ENCODE data around the gene PHACTR2.
"Not testable (repeated sequence)": the region's sequence is repeated elsewhere in the genome, so short reads cannot be mapped to it uniquely, and the experiment has no call there.

PHACTR2 gene

GRCh38 chr6:143647191-143647590 is 30.6 kb upstream of the PHACTR2 start:
- Histone ChIP-seq H4K91ac (ENCODE audit: low read depth, low read length, poor library complexity) (no peak overlapping the region), H2AK5ac (ENCODE audit: low read depth, low read length) (no peak overlapping the region), H3K9me3 (replicated peaks in 1 of 2; ENCODE audit: control insufficient read depth in 2 of 2, insufficient read depth in 1 of 2, low read depth in 1 of 2, low read length in 2 of 2) (no peaks in the 10 kb centered on the region), H3K4ac (ENCODE audit: low read length) (no peak overlapping the region), H2AFZ (ENCODE audit: low read length) (no peak overlapping the region), H3K27ac (replicated peaks; ENCODE audit: low read length) (no peak overlapping the region), H2BK120ac (ENCODE audit: low read depth, low read length) (no peak overlapping the region), H3K36me3 (replicated peaks in 1 of 2; ENCODE audit: control insufficient read depth in 2 of 2, insufficient read depth in 2 of 2, low read length in 2 of 2) (no peaks in the 10 kb centered on the region), H2BK15ac (ENCODE audit: low read length) (no peak overlapping the region), H2BK5ac (ENCODE audit: low read length) (no peak overlapping the region), H3K4me3 (ENCODE audit: low read length in 2 of 2) (no peak overlapping the region), H3K14ac (ENCODE audit: low read length) (no peak overlapping the region), H3K4me1 (ENCODE audit: control insufficient read depth in 2 of 2, insufficient read depth in 1 of 2, low read depth in 1 of 2, low read length in 2 of 2) (no peaks in the 10 kb centered on the region), H3K23ac (ENCODE audit: low read depth, low read length, poor library complexity) (no peak overlapping the region), H3K79me1 (ENCODE audit: low read depth, low read length) (peaks cover 2% of the 10 kb centered on the region), H3K9ac (ENCODE audit: low read depth, low read length, poor library complexity) (no peak overlapping the region), H2BK12ac (ENCODE audit: low read length) (no peak overlapping the region), H3K4me2 (ENCODE audit: insufficient read depth, low read length, poor library complexity, severe bottlenecking) (no peak overlapping the region), H3K18ac (ENCODE audit: low read length) (no peak overlapping the region), H3K27me3 (ENCODE audit: control insufficient read depth in 3 of 3, insufficient read depth in 3 of 3, low read depth in 1 of 3, low read length in 3 of 3) (peaks cover 0 to 1% (median 0%) of the 10 kb centered on the region in 3 experiments), H4K8ac (ENCODE audit: low read depth, low read length) (no peak overlapping the region)
- no peak for DNase-seq (ENCODE audit: low spot score)
- WGBS, 2 donors (ENCODE audit: extremely low coverage in 2 of 2, insufficient read length in 2 of 2, insufficient replicate concordance in 1 of 2) = no CpG with 5 or more reads among the region's 3 CpGs

GRCh38 chr6:143647732-143648131 is 30.0 kb upstream of the PHACTR2 start:
- Histone ChIP-seq H2BK15ac (ENCODE audit: low read length) (no peak overlapping the region), H4K91ac (ENCODE audit: low read depth, low read length, poor library complexity) (no peak overlapping the region), H4K8ac (ENCODE audit: low read depth, low read length) (no peak overlapping the region), H2BK120ac (ENCODE audit: low read depth, low read length) (no peak overlapping the region), H3K23ac (ENCODE audit: low read depth, low read length, poor library complexity) (no peak overlapping the region), H3K9me3 (replicated peaks in 1 of 2; ENCODE audit: control insufficient read depth in 2 of 2, insufficient read depth in 1 of 2, low read depth in 1 of 2, low read length in 2 of 2) (no peaks in the 10 kb centered on the region), H3K27me3 (ENCODE audit: control insufficient read depth in 3 of 3, insufficient read depth in 3 of 3, low read depth in 1 of 3, low read length in 3 of 3) (peaks cover 0 to 1% (median 0%) of the 10 kb centered on the region in 3 experiments), H3K4me3 (ENCODE audit: low read length in 2 of 2) (no peak overlapping the region), H2BK12ac (ENCODE audit: low read length) (no peak overlapping the region), H3K9ac (ENCODE audit: low read depth, low read length, poor library complexity) (no peak overlapping the region), H3K14ac (ENCODE audit: low read length) (no peak overlapping the region), H3K18ac (ENCODE audit: low read length) (no peak overlapping the region), H3K4me1 (ENCODE audit: control insufficient read depth in 2 of 2, insufficient read depth in 1 of 2, low read depth in 1 of 2, low read length in 2 of 2) (no peaks in the 10 kb centered on the region), H2AK5ac (ENCODE audit: low read depth, low read length) (no peak overlapping the region), H3K27ac (replicated peaks; ENCODE audit: low read length) (no peak overlapping the region), H3K36me3 (replicated peaks in 1 of 2; ENCODE audit: control insufficient read depth in 2 of 2, insufficient read depth in 2 of 2, low read length in 2 of 2) (no peaks in the 10 kb centered on the region), H2AFZ (ENCODE audit: low read length) (no peak overlapping the region), H3K4ac (ENCODE audit: low read length) (no peak overlapping the region), H3K4me2 (ENCODE audit: insufficient read depth, low read length, poor library complexity, severe bottlenecking) (no peak overlapping the region), H3K79me1 (ENCODE audit: low read depth, low read length) (peaks cover 2% of the 10 kb centered on the region), H2BK5ac (ENCODE audit: low read length) (no peak overlapping the region)
- WGBS, 2 donors (ENCODE audit: extremely low coverage in 2 of 2, insufficient read length in 2 of 2, insufficient replicate concordance in 1 of 2) = no CpG with 5 or more reads among the region's 6 CpGs
- DNase-seq (ENCODE audit: low spot score) = no peak

GRCh38 chr6:143649319-143649718 is 28.4 kb upstream of the PHACTR2 start:
- H3K79me1 ChIP-seq (ENCODE audit: low read depth, low read length); H3K27ac ChIP-seq (replicated peaks; ENCODE audit: low read length); H4K91ac ChIP-seq (ENCODE audit: low read depth, low read length, poor library complexity); H2AFZ ChIP-seq (ENCODE audit: low read length); H3K4me2 ChIP-seq (ENCODE audit: insufficient read depth, low read length, poor library complexity, severe bottlenecking); H3K27me3 ChIP-seq (ENCODE audit: control insufficient read depth in 3 of 3, insufficient read depth in 3 of 3, low read depth in 1 of 3, low read length in 3 of 3); DNase-seq (ENCODE audit: low spot score); H3K9me3 ChIP-seq (replicated peaks in 1 of 2; ENCODE audit: control insufficient read depth in 2 of 2, insufficient read depth in 1 of 2, low read depth in 1 of 2, low read length in 2 of 2); H2AK5ac ChIP-seq (ENCODE audit: low read depth, low read length); H3K14ac ChIP-seq (ENCODE audit: low read length); H3K4me1 ChIP-seq (ENCODE audit: control insufficient read depth in 2 of 2, insufficient read depth in 1 of 2, low read depth in 1 of 2, low read length in 2 of 2); H2BK15ac ChIP-seq (ENCODE audit: low read length); H4K8ac ChIP-seq (ENCODE audit: low read depth, low read length); H3K18ac ChIP-seq (ENCODE audit: low read length); H3K4ac ChIP-seq (ENCODE audit: low read length); H3K9ac ChIP-seq (ENCODE audit: low read depth, low read length, poor library complexity); H2BK5ac ChIP-seq (ENCODE audit: low read length); H2BK12ac ChIP-seq (ENCODE audit: low read length); H3K4me3 ChIP-seq (ENCODE audit: low read length in 2 of 2); H3K36me3 ChIP-seq (replicated peaks in 1 of 2; ENCODE audit: control insufficient read depth in 2 of 2, insufficient read depth in 2 of 2, low read length in 2 of 2); H2BK120ac ChIP-seq (ENCODE audit: low read depth, low read length); H3K23ac ChIP-seq (ENCODE audit: low read depth, low read length, poor library complexity): not testable (repeated sequence)
- WGBS, 2 donors (ENCODE audit: extremely low coverage in 2 of 2, insufficient read length in 2 of 2, insufficient replicate concordance in 1 of 2) = no CpG with 5 or more reads among the region's 1 CpG

GRCh38 chr6:143651328-143651727 is 26.4 kb upstream of the PHACTR2 start:
- H3K9me3 ChIP-seq (replicated peaks in 1 of 2; ENCODE audit: control insufficient read depth in 2 of 2, insufficient read depth in 1 of 2, low read depth in 1 of 2, low read length in 2 of 2); H2AK5ac ChIP-seq (ENCODE audit: low read depth, low read length); H3K4me2 ChIP-seq (ENCODE audit: insufficient read depth, low read length, poor library complexity, severe bottlenecking); H3K36me3 ChIP-seq (replicated peaks in 1 of 2; ENCODE audit: control insufficient read depth in 2 of 2, insufficient read depth in 2 of 2, low read length in 2 of 2); H4K8ac ChIP-seq (ENCODE audit: low read depth, low read length); H3K4me3 ChIP-seq (ENCODE audit: low read length in 2 of 2); H3K27ac ChIP-seq (replicated peaks; ENCODE audit: low read length); DNase-seq (ENCODE audit: low spot score); H3K4ac ChIP-seq (ENCODE audit: low read length); H3K79me1 ChIP-seq (ENCODE audit: low read depth, low read length); H2BK12ac ChIP-seq (ENCODE audit: low read length); H3K23ac ChIP-seq (ENCODE audit: low read depth, low read length, poor library complexity); H3K27me3 ChIP-seq (ENCODE audit: control insufficient read depth in 3 of 3, insufficient read depth in 3 of 3, low read depth in 1 of 3, low read length in 3 of 3); H3K9ac ChIP-seq (ENCODE audit: low read depth, low read length, poor library complexity); H2BK120ac ChIP-seq (ENCODE audit: low read depth, low read length); H2BK5ac ChIP-seq (ENCODE audit: low read length); H4K91ac ChIP-seq (ENCODE audit: low read depth, low read length, poor library complexity); H2AFZ ChIP-seq (ENCODE audit: low read length); H3K14ac ChIP-seq (ENCODE audit: low read length); H3K4me1 ChIP-seq (ENCODE audit: control insufficient read depth in 2 of 2, insufficient read depth in 1 of 2, low read depth in 1 of 2, low read length in 2 of 2); H2BK15ac ChIP-seq (ENCODE audit: low read length); H3K18ac ChIP-seq (ENCODE audit: low read length): not testable (repeated sequence)
- WGBS, 2 donors (ENCODE audit: extremely low coverage in 2 of 2, insufficient read length in 2 of 2, insufficient replicate concordance in 1 of 2) = no CpG with 5 or more reads among the region's 4 CpGs
